ENCODE measurements around the gene LARP4. TPM values are rescaled to one million over a fixed set of nuclear protein-coding genes. Genes with fewer than 3 reads are reported as not detected.

The LARP4 gene
- 28.5 to 45.8 TPM (median 42.0 TPM) in 5 replicates for total RNA-seq (2022; extraction: Qiagen RNA extraction; ENCODE audit: low read depth)

DNA sequence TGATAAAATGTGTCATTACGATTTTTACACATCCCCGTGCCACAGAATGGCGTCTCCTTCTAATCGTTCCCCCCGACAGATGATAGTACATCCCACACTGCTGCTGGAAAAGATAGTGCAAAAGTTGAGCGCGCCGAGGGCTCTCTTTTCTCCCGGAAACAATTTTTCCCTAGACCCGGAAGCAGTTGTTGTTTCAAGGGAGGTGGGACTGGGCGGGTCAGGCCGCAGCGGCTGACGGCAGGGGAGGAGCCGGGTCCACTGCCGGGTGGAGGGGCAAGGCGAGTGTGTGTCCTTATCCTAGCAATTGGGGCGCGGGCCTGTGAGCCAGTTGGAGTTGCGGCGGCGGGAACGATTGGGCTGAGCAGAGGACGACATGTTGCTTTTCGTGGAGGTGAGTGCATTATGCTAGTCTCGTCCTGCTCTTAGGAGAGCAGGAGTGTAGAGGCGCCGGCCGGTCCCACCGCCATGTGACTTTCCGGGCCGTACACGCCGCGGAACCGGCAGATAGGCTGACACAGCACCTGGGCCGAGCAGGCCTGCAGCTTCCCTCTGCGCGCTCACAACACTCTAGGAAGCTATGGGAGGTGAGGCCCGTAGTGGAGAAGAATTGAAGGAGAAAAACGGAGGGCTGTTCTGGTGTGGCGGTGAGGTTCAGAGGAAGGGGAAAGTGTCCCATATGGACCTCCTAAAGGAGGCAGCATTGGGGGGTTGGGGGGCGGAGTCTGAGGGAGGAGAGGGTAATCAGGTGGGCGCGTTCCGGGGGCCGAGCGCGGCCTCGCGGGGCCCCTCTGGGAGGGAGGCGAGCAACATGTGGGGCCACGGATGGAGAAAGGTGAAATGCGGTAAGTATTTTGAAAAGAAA lies at the start of gene LARP4:
TSS of gene LARP4 (plus strand) at position 248 of the 862 bp plus-strand sequence. CDS start at position 374, 126 bp downstream.

DNA sequence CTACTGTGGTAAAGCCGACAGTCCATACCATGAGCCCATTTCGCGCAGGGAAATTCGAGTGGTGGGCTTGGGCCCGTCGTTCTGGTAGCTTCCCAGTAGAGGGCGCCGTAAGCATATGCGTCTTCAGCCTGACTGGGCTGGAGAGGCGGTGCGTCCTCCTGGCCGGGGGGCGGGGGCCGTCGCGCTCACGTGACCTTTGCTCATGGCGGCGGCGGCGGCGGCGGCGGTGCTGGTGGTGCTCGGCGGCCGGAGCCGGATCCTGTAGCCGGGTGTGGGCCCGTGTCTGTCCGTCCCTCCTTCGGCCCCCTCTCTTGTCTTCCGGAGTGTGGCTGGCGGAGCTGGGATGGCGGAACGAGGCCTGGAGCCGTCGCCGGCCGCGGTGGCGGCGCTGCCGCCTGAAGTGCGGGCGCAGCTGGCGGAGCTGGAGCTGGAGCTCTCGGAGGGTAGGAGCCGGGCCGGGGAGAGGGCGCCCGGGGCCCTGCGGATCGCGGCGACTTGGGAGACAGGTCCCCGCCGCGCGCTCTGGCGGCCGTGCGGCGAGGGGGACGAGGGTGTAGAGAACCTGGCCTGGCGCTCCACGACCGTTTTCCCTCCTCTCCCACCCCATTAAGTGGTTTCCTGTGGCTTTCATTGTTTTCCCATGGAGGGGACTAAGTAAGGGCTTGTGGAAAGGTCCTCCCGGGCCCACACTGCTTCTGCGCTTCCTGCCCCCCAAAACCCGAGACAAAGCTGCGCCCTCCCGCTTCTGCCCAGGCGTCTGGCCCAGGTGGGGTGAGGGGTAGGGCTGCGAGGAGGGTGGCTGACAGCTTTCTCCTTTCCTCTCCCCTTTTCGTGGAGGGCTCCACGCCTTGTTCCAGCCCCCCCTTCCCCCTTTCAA lies 104.4 kb downstream of the LARP4 start, which contains the start of gene DIP2B:
TSS of gene DIP2B (plus strand) at position 188 of the 877 bp plus-strand sequence. CDS start at position 344, 156 bp downstream.

Other genes with a start within 250 kb of the LARP4 start
- gene CERS5, start 233.5 kb upstream of the LARP4 start, total RNA-seq (2022; extraction: Qiagen RNA extraction; ENCODE audit: low read depth): 24.2 to 30.6 TPM (median 26.4 TPM) in 5 replicates
- 6.0 to 10.7 TPM (median 8.5 TPM) in 5 replicates for gene LIMA1, start 117.4 kb upstream of the LARP4 start, total RNA-seq (2022; extraction: Qiagen RNA extraction; ENCODE audit: low read depth)
- gene FAM186A, start 4.3 kb upstream of the LARP4 start, total RNA-seq (2022; extraction: Qiagen RNA extraction; ENCODE audit: low read depth): not detected in 5 replicates
- 15.0 to 18.6 TPM (median 16.9 TPM) in 5 replicates for gene DIP2B, start 104.1 kb downstream of the LARP4 start, total RNA-seq (2022; extraction: Qiagen RNA extraction; ENCODE audit: low read depth)

Measured in A549 treated with RU486 at 1 μM for 4 hours (cell line).